ENCODE measurements around the gene TEAD1.

Gene TEAD1

DNA sequence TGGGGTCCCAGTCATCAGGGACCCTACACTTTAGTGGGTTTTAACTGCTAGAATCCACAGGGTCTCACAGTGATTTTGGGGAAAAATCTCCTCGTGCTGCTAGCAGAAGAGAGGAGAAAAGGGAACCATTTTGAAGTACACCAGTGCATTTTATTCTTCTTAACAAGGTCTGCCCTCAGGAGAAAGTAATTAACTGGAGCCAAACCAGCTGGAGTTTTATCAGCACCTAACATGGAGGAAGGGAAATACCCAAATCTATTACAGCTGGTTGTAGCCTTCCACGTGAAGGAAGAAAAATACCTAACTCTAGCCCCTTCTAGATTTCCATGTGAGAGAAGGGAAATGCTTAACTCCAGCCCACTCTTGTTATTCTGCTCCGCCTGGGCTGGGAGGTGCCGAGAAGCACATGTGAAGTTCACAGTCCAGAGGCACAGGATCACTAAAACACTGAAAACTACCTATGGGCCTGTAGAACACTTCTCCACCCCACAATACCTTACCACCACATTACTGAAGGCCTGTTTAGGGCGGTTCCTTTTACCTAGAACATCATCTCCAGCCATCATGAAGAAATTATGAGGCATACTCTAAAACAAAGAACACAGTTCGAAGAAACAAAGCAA, 31.3 kb upstream of the TEAD1 start:
- TF ChIP-seq, protein P1, sequence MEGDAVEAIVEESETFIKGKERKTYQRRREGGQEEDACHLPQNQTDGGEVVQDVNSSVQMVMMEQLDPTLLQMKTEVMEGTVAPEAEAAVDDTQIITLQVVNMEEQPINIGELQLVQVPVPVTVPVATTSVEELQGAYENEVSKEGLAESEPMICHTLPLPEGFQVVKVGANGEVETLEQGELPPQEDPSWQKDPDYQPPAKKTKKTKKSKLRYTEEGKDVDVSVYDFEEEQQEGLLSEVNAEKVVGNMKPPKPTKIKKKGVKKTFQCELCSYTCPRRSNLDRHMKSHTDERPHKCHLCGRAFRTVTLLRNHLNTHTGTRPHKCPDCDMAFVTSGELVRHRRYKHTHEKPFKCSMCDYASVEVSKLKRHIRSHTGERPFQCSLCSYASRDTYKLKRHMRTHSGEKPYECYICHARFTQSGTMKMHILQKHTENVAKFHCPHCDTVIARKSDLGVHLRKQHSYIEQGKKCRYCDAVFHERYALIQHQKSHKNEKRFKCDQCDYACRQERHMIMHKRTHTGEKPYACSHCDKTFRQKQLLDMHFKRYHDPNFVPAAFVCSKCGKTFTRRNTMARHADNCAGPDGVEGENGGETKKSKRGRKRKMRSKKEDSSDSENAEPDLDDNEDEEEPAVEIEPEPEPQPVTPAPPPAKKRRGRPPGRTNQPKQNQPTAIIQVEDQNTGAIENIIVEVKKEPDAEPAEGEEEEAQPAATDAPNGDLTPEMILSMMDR (IDR thresholded peaks at IDR 0.05; ENCODE audit: borderline replicate concordance, insufficient read depth, low read depth, low read length) = no peak

GRCh38 chr11:12646478-12646877, 27.7 kb upstream of the TEAD1 start:
- TF ChIP-seq, protein P1 (IDR thresholded peaks at IDR 0.05; ENCODE audit: borderline replicate concordance, insufficient read depth, low read depth, low read length) = no peak
- H3K4me3 ChIP-seq (ENCODE audit: low read depth, low read length) = no peak overlapping the region

More for the DNA sequence above, 31.3 kb upstream of the TEAD1 start:
- H3K4me3 ChIP-seq (ENCODE audit: low read depth, low read length) = no peak overlapping the region

DNA sequence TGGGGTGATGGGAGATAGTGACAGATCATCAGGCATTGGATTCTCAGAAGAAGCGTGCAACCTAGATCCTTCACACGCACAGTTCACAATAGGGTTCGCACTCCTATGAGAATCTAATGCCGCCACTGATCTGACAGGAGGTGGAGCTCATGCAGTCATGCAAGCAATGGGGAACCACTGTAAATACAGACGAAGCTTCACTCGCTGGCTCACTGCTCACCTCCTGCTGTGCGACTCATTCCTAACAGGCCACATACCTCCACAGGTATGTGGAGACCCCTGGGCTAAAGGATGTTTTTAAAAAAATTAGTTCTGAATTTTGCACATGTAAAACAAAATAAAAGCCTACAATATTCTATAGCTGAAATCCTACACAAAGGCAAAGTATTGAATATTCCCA, 20.5 kb upstream of the TEAD1 start:
- no peak overlapping the region for H3K4me3 ChIP-seq (ENCODE audit: low read depth, low read length)
- TF ChIP-seq, protein P1 (IDR thresholded peaks at IDR 0.05; ENCODE audit: borderline replicate concordance, insufficient read depth, low read depth, low read length) = no peak

- TF ChIP-seq, protein P1 (IDR thresholded peaks at IDR 0.05; ENCODE audit: borderline replicate concordance, insufficient read depth, low read depth, low read length) = no peak
- no peak overlapping the region for H3K4me3 ChIP-seq (ENCODE audit: low read depth, low read length)
Measured at GRCh38 chr11:12655842-12656241, 18.4 kb upstream of the TEAD1 start.

GRCh38 chr11:12657336-12657735, 16.9 kb upstream of the TEAD1 start:
- H3K4me3 ChIP-seq (ENCODE audit: low read depth, low read length) = no peak overlapping the region
- TF ChIP-seq, protein P1 (IDR thresholded peaks at IDR 0.05; ENCODE audit: borderline replicate concordance, insufficient read depth, low read depth, low read length) = no peak

DNA sequence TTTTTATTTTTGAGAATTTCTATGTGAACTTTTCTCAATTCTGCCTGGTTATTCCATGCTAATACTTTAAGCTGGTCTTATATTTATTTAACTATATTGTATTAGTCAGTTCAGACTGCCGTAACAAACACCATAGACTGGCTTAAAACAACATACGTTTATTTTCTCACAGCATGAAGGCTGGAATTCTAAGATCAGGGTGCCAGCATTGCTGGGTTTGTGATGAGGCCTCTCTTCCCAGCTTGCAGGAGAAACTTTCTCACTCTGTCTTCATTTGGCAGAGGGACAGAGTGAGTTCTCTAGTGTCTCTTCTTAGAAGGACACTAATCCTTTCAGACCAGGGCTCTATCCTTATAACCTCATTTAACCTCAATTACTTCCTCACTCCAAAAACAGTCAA, 16.2 kb upstream of the TEAD1 start:
- no peak overlapping the region for H3K4me3 ChIP-seq (ENCODE audit: low read depth, low read length)
- TF ChIP-seq, protein P1 (IDR thresholded peaks at IDR 0.05; ENCODE audit: borderline replicate concordance, insufficient read depth, low read depth, low read length) = no peak

GRCh38 chr11:12662101-12662689, 12.0 kb upstream of the TEAD1 start:
- TF ChIP-seq, protein P1 (IDR thresholded peaks at IDR 0.05; ENCODE audit: borderline replicate concordance, insufficient read depth, low read depth, low read length) = no peak
- H3K4me3 ChIP-seq (ENCODE audit: low read depth, low read length) = no peak overlapping the region

Data from GM12875 (cell line).